AG08396 (cell line): Measurements from ENCODE around the gene MDGA2.

Source experiments
- DNase-seq: peaks from one replicate; pipeline ENCODE4 v3.0.0; 2012; ENCODE audit warnings: low spot score, mixed read lengths

The MDGA2 gene

DNA sequence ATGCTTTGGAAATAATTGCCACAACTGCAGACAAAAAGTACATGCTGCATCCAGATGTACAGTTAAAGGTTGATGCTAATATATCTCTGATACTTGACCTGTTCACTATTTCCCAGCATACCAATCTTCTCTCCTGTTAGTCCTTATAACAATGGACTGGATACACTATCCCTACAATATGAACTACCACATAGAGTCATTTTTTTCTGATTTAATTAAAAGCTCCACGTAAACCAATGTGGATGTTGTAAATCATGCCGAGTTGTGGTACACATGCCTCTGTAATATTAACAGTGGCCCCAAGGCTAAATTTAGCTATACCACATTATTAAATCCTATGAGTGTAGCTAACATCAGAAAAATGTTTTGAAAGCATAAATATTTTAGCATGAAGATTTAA, 554.8 kb downstream of the MDGA2 start:
- DNase-seq: no peak

DNA sequence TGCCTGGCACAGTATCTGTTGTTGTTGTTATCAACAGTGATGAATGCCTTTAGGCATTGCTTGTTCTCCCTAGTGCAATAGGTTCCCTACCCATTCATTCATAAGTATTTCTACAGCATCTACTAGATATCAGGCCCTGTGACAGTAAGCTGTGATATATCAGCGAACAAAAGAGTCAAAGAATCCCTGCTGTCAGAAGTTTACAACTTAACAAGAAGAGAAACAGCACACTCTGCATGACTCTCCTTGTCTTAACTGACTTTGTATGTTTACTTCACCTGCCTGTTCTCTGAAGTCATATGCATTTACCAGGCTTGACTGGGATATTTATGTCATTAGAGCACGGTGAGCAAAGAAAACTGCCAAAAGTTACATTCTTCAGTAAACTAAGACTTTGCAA, 571.6 kb downstream of the MDGA2 start:
- no peak for DNase-seq

DNA sequence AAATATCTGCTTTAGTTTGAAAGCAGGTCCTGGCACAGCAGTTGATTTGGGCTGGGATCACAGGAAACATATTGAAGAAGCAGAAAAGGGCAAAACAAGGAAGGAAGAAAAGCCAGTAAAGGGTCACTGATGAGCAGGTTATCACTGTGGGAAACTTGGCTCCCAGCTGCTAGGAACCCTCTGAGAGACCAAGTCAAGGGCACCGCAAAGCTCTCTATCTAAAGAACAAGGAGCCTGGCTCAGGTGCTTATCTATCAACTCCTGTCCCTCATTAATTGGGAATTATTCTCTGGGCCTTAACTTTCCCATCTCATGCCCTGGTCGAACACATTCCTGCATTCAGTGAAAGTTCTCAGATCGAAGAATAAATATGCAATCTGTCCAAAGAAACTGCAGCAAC, 572.9 kb downstream of the MDGA2 start:
- DNase-seq: no peak

DNA sequence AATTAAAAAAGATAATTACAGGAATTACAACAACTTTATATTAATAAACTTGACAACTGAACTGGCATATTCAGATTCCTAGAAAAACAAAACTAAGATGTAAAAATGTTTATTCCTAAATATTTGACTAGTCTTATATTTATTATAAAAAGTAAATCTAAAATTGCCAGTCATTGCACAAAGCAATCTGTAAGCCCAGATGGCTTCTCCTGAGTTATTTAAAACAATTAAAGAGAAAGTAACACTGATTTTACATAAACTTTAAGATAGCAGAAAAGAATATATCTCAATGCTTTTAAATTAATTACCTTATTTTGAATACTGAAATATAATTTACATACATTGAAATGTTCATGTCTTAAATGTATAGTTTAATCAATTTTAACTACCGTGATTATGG, 589.7 kb downstream of the MDGA2 start:
- DNase-seq: no peak

DNA sequence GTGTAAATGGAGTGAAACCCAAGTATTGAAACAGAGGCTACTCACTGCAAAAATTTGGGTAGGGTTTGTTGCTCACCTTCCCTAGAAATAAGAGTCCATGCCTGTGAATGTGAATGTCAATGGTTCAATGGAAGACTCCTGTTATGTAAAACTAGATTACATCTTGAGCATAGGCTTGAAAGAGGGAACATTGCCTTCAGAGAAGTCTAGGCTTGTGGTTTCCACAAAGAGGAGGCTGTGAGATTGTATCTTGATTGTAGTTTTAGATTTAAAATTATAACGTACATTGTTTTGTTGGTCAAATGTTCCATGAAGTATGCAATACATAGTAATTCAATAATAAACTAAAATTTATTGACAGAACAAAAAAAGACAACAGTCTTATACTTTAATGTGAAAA, 610.1 kb downstream of the MDGA2 start:
- DNase-seq: no peak

DNA sequence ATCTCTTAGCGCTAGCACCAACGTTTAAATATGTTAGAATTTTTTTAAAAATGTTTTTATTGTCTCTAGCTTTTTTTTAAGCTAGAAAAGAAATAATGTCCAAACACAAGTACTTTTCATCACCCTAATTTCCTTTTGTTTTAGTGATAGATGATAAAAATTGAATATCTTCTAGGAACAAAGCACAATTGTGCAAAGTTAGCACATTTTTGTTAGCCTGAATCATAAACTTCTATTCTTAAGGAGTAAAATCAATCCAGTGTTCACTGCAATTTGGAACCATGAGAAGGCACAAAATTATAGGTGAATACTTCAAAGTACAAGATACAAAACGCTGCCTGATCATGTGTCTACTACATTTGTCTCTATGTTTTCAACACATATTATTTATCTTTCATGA, 615.4 kb downstream of the MDGA2 start:
- DNase-seq: no peak

DNA sequence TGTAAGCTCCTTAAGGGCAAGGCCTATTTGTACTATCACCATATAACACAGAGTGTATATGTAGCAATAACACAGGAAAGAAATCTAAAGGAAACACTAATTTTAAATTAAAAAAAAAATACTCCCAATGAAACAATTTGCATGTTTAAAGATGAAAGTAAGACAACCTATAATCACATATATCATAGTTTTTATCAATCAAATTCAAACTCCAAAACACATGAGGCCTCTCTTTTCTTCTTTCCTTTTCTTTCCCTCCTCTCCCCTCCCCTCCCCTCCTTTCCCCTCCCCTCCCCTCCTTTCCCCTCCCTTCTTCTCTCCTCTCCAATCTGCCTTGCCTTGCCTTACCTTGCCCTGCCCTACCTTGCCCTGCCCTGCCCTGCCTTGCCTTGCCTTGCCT, 618.0 kb downstream of the MDGA2 start:
- no peak for DNase-seq

DNA sequence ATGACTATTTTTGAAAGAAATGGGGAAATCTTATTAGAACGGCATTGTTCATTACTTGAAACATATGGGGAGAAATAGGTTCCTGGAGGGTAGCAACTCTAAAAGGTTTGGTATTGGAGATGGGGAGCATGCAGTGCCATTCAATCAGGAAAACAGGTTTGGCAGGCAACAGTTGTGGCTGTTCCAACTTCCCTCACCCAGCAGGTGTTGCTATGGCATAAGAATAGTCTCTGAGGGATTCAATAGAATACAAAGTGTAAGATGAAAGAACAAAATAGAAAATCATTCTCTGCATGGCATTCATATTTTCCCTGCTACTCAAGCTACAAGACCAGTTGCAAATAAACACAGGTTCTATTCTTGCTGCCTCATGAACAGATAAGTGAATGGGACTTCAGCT, 630.6 kb downstream of the MDGA2 start:
- DNase-seq: no peak

DNA sequence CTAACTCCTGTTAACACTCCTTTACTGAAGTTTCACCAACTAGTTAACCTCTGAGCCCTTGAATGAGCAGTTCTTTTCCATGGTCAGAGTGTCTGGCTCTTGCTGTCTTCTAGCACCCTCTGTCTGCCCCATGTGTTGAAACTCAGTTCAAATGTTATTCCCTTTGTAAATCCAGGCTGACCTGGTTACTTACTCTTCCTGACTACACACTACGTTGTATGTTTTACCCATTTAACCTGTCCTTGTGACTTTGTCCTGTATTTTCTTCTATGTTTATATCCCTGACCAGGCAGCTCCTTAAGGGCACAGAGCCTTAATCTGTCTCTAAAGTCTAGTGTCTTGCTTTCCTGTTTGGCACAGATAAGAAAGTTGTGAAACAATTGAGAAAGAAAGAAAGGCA, 634.9 kb downstream of the MDGA2 start:
- no peak for DNase-seq

DNA sequence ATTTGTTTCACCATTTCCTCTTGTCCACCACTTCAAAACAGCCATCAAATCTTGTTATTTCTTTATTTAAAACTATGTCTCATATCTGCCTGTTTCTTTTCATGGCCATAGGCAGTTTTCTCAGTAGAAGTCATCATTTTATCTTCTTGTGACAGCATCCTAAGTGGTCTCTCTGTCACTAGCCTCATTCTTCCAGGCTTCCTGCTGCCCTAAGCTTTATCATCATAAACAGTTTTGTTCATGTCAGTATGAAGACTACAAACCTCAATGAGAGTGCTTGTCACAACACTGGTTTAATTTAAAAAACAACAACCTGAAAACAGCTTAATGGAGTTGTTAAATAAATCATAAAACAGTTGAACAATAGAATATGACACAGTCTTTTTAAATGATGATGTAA, 636.1 kb downstream of the MDGA2 start:
- no peak for DNase-seq

DNA sequence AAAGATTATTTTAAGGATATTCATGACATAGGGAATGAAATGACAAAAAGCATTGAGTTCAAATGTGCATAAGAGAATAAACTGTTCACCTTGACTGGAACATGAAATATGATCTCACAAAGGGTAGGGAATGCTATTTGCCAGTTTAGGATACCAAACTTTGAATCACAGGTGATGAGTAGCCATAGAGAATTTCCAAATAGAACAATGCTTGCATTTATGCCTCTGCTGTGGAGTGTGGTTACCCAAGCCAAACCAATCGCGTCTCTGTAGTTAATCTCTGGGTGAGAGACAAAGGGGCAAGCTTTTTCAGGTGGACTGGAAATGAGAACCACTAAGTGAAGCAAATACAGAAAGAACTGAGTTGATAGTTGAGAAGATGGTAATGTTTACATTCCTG, 652.7 kb downstream of the MDGA2 start:
- no peak for DNase-seq

DNA sequence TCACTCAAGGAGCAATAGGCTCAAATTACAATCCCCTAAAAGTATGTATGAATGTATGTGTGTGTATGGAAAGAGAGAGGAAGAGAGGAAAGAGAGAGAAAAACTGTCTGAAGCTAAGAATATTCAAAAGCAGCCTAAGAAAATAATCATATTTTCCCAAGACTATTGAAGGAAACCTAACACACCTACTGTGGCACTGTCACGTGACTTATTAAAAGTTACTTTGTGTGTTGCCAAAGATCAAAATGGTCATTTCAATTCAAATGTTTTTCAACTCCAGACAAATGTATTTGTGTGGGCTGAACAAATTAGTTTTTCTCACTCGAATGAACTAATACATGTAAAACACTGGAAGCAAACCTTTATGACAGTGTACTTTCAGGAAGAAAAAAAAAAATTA, 654.9 kb downstream of the MDGA2 start:
- no peak for DNase-seq

DNA sequence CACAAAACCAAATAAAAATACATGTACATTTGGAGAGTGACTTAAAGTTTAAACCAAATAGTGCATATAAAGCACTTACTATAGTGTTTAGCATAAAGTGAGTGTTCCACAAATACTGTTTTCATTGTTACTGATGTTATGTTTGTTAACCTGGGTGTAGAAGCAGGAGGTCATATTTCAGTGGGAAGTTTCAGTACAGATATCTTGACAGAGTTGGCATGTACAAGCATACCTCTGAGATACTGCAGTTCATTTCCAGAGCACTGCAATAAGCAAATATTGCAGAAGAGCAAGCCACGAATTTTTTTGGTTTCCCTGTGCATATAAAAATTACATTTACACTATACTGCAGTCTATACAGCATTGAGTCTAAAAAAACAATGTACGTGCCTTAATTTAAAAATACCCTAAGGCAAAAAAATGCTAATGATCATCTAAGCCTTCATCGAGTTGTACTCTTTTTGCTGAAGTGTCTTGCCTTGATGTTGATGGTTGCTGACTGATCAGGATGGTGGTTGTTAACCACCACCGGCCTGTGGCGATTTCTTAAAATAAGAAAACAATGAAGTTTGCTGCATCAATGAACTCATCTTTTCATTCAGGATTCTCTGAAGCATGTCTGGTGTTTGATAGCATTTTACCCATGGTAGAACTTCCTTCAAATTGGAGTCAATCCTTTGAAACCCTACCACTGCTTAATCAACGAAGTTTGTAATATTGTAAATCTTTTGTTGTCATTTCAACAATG, 662.7 kb downstream of the MDGA2 start:
- no peak for DNase-seq

DNA sequence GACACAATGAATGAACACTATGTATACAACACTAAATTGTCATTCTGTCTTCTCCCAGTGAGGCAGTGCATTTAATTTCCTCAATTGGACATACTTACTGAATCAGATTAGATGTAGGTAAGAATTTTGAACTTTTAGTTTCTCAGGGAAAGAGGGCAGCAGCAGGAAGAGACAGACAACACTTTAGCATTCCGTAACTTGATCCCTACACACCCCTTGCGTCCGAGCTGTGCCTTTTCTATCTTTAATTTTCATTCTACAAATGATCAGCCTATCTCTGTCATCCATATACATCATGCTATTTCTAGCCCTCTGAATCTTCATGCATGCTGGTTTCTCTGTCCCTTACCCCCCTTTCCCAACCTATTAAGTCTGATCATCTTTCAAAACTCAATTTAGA, 665.8 kb downstream of the MDGA2 start:
- DNase-seq: no peak

DNA sequence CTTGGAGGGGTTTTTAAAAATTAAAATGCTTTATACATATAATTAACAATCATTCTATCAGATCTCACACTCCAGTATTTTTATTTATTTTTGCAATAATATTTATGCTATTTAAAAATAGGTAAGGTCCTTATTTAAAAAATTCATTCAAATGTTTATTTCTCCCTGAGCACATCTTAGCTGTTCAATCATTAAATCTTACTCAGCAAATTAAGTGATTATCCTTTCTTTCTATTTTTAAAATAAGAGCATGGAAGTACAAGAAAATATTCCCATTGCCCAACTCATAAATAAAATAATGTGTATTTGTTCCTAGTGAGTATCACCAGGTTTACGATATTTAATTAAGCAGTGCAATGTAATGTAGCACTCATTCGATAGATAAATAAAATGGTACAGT, 666.7 kb downstream of the MDGA2 start:
- DNase-seq: no peak

DNA sequence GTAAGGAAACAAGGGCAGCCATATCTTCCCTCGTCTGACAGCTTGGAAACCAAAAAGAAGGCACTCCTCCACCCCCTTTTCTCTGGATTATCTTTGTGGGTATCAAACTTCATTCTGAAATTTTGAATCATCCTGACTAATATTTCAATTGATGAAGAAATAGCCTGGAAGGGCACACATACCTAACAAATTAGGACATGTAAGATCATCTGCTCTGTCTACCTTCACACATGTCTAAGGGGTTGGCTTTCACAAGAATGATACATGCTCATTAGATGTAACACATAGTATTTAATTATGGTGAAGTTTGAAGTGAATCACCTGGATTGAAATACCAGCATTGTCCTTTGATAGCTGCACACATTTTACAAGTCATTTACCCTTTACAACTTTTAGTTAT, 675.7 kb downstream of the MDGA2 start:
- DNase-seq: no peak

DNA sequence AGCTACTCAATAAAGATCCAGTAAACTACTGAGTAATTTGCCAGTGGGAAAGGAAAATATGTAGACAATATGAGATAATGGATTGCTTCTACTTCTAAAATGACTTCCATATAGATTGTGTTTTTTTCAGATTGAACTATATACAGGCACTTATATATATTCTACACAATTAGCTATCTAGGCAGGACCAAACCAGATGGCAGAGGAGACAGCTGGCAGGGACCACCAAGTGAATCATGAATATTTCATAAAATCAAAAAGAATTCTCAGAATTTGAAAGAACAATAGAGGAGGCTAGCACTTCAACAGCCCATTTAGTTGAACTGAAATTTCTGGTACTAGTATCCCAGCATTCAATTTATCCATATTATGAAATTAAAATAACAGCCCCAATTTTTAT, 685.8 kb downstream of the MDGA2 start:
- no peak for DNase-seq

DNA sequence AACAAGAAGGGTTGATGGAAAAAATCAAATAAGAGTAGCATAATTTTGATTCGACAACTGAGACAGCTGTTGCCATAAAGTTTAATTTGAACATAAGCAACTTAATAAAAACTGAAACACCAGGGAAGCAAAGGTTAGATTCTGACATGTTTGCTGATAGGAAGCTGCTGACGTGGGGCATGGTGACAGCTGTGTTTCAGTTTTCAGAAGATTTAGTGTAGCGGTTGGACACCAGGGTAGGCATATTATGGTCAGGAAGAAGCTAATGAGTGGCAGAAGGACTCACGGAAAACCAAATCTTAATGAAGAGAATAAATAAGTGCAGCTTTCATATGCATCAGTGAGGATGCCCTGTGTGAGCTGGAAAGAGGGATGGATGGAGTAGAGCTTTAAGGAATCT, 687.1 kb downstream of the MDGA2 start:
- DNase-seq: no peak

DNA sequence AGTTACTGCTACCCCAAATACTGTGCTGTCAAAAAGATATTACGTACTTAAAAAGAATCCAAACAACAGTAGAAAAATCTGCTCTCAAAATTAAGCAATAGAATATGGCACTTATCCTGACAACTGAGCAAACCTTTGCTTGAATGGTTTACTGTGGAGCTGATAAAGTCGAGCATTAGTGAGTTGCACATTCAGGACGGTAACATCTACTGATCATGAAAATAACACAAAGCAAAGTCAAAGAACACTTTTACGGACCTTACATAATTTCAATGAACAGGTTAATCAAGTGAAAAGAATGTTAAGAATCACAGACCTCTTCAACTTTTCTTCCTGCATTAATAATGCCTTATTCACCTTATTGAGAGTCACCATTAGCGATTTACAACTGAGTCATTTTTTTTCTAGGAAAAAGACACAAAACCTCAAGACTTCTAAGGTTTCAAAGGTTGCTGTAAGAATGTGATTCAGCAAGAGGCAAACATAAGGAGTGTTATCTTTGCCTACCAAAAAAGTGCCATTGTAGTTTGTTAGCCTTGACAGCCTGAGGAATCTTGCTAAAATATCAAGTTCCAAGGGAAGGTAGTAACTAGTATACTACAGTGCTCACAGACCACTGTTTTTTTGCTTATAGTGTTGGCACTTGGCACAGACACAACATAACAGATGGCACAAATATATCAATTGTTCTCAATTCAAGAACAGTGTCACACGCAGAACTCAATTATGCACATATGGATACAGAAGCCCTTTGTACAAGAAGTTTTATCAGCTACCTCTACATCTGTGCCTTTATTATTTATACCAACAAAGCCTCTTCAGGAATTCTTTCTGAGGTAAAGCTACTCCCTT, 689.6 kb downstream of the MDGA2 start:
- DNase-seq: no peak

DNA sequence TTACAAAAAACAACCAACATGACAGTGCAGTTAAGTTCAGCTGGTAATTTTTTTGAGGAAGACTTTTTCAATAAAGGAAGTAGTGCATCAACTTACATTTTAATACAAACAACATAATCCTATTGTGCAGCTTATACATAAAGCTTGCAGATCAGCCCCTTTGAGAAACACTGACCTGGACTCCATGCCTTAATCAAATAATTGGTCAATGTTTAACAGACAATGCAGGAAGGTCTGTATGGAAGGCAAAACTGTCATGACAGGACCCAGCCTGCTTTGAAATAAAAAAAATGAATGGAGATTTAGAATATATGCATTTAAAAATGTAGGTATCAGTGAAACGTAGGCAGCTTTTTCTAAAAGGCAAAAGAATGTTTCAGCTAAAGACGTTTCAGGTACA, 702.1 kb downstream of the MDGA2 start:
- DNase-seq: no peak

DNA sequence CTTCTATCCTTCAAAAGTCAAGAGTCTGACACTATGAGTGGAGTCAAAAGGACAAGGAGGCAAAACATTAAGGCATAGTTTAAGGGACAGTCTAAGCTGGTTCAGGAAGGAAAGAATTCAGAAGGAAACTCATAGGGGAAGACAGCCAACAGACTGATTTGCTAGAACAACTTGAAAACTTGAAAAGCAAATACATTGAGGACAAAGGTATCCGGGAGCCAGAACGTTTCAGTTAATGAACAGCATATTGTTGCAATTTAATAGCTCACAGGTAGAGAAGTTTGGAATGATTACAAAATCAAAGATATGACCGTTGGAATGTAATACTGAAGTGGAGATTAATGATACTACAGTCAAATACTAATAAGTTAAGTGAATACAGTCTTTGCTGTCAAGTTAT, 711.0 kb downstream of the MDGA2 start:
- no peak for DNase-seq

DNA sequence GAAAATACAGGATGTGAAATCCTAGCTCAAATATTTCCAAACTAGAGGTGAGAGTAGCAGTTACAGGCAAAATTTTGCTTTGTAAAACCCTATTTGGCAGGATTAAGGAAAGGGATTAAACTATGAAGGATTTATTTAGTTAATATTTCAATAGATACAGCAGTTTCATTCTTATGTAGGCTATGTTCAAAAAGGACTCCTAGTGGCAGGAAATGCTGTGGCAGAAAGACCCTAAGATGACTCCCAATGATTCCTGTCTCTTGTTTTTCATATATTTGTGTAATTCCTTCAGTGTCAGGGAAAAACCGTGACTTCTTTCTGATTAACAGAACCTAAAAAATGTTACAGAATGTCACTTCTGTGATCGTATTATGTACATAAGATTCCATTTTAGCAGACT, 724.3 kb downstream of the MDGA2 start:
- no peak for DNase-seq

DNA sequence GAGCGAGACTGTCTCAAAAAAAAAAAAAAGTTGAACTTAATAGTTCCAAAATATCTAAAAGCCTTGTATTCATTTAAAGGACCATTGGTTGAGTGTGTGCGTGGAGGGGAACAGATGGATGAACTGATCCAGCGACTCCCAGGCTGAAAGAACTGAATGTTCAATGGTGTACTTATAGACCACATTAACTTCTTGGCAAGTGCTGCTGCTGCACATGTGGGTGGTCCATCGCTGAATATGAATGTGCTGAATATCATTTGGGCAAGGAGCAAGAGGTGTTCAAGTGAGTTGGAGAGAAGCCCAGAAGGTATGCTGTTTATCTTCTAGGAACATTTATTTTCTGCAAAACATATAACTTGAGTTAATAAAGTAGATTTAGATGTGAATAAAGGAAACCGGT, 734.8 kb downstream of the MDGA2 start:
- no peak for DNase-seq

DNA sequence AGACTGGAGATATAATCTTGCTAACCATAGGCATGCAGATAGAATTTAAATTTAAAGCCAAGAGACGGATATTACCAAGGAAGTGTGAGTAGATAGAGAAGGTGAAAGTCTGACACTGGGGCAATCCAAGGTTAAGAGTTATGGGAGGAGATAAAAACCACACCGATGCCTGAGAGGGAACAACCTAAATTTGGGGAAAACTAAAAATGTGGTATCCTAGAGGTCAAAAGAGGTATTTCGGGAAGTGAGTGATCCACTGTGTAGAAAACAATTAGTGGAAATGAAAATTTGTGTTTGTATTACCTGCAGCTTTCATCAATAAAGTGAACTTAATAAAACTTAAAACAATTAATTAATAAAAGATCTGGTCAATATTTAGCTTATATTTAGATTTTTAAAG, 754.9 kb downstream of the MDGA2 start:
- no peak for DNase-seq
